ENCODE data around the gene KLF12. TPM values are rescaled to one million over a fixed set of nuclear protein-coding genes. Genes with fewer than 3 reads are reported as not detected.

The KLF12 gene
- total RNA-seq, 2 experiments from 2014 or later: 17.1 to 19.6 TPM

- Mint-ChIP-seq H3K27ac (peak overlapping the region; percentile 86), H3K27me3 (no peaks in the 10 kb centered on the region), H3K4me3 (peak overlapping the region; percentile 62), H3K36me3 (ENCODE audit: low read depth) (peaks cover 9% of the 10 kb centered on the region), H3K9me3 (no peaks in the 10 kb centered on the region), H3K4me1 (ENCODE audit: low read depth) (peaks cover 63% of the 10 kb centered on the region)
- POLR2A ChIA-PET: interaction anchor here (0.8 kb wide), 1 partner anchor 61 kb away, joined by 3 read pairs; no protein-coding TSS in a partner anchor
- intact Hi-C loops (cut with micrococcal nuclease): loop anchor here (5.0 kb wide), 1 partner anchor 41 kb away; the partner anchor contains the start of gene KLF12
- no peak for TF ChIP-seq CTCF (IDR thresholded peaks at IDR 0.05)
- ATAC-seq (peak; percentile 77), DNase-seq (no peak)
- CTCF ChIA-PET: interaction anchor here (1.2 kb wide), 1 partner anchor 15 kb away, joined by 3 read pairs; no protein-coding TSS in a partner anchor
These were observed 43.2 kb downstream of the KLF12 start for GRCh38 chr13:74090869-74091605.

GRCh38 chr13:74090397-74090796 is 43.8 kb downstream of the KLF12 start:
- Mint-ChIP-seq H3K4me1 (ENCODE audit: low read depth) (peaks cover 61% of the 10 kb centered on the region), H3K27me3 (no peaks in the 10 kb centered on the region), H3K4me3 (peak overlapping the region; percentile 62), H3K27ac (peak overlapping the region; percentile 86), H3K36me3 (ENCODE audit: low read depth) (peaks cover 9% of the 10 kb centered on the region), H3K9me3 (no peaks in the 10 kb centered on the region)
- no peak for TF ChIP-seq CTCF (IDR thresholded peaks at IDR 0.05)
- CTCF ChIA-PET: interaction anchor here (1.2 kb wide), 1 partner anchor 14 kb away, joined by 3 read pairs; no protein-coding TSS in a partner anchor
- ATAC-seq (peak; percentile 40), DNase-seq (no peak)
- POLR2A ChIA-PET: no interaction called here
- intact Hi-C loops (cut with micrococcal nuclease): loop anchor here (5.0 kb wide), 1 partner anchor 42 kb away; the partner anchor contains the start of gene KLF12

GRCh38 chr13:74087357-74087756 is 46.8 kb downstream of the KLF12 start:
- Mint-ChIP-seq H3K4me3 (no peak overlapping the region), H3K27me3 (no peaks in the 10 kb centered on the region), H3K4me1 (ENCODE audit: low read depth) (peaks cover 78% of the 10 kb centered on the region), H3K9me3 (peaks cover 2% of the 10 kb centered on the region), H3K36me3 (ENCODE audit: low read depth) (peaks cover 11% of the 10 kb centered on the region), H3K27ac (no peak overlapping the region)
- DNase-seq (no peak), ATAC-seq (no peak)
- intact Hi-C loops (cut with micrococcal nuclease): no loop called here
- POLR2A ChIA-PET: no interaction called here
- no peak for TF ChIP-seq CTCF (IDR thresholded peaks at IDR 0.05)
- CTCF ChIA-PET: interaction anchor here (1.3 kb wide), 1 partner anchor 14 kb away, joined by 4 read pairs; no protein-coding TSS in a partner anchor

All from activated CD8-positive, alpha-beta T cell treated with anti-CD3 and anti-CD28 coated beads for 36 hours (primary cell).